Germinal center (tissue), 1 donor: ENCODE results near the gene C17orf67.
"Not testable (repeated sequence)": the region's sequence is repeated elsewhere in the genome, so short reads cannot be mapped to it uniquely, and the experiment has no call there.

Source experiments
- DNase-seq: peaks from one replicate; pipeline ENCODE4 v3.0.0; 2012; ENCODE audit warnings: mixed read lengths, low spot score

Gene C17orf67

DNA sequence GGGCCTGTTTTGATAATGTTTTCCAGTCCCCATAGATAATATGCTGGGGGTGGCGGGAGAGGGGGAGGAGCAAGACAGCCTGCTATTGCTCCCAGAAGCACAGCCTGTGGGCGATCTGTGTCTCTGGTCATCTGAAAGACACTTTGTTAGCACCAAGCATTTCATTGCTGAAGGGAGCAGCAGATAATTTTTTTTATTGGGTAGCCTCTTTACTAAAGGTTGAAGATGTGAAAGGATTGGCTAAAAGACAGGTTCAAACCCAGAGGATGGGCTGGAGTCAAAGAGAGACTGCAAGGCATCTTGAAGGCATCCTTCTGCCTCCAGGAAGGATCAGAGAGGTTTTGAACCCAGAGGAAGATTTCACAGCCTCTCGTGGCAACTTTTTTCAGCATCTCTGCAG lies 60.6 kb downstream of the C17orf67 start:
- no peak for DNase-seq

DNA sequence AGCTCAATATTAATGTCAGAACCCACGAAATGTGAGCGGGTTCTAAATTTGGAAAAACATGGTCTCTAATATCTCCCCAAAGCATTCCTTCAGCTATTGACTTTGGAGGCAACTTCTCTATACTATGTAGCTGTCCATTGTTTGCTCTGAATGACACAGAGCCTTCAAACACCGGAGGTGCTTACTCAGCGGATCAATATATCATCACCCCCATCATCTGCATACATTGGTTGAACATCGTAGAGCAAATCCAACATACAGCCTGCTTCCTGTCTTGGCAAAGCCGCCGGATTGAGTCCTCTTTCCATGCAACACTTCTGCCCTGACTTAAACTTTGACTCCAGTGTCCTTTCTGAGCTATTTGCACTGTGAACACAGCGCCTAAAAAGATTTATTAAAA lies 61.3 kb downstream of the C17orf67 start:
- DNase-seq, result no peak

DNA sequence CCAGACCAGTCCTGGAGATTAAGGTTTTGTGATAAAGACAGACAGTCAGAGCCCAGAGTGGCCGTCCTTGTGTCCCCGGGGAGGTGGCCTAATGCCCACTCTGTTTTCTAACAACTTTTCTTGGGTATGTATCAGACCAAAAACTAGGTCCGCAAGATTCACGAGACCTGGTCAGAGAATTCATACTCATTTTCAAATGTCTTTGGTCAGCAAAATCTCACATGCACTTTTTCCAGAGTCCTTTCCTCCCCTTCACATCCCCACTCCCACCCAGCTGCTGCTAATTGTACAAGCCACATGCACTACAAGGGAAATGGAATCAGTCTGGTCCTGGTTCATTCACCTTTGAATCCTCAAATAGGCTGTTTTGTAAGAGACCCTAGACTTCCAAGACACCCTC lies 61.7 kb downstream of the C17orf67 start:
- DNase-seq, result no peak

DNA sequence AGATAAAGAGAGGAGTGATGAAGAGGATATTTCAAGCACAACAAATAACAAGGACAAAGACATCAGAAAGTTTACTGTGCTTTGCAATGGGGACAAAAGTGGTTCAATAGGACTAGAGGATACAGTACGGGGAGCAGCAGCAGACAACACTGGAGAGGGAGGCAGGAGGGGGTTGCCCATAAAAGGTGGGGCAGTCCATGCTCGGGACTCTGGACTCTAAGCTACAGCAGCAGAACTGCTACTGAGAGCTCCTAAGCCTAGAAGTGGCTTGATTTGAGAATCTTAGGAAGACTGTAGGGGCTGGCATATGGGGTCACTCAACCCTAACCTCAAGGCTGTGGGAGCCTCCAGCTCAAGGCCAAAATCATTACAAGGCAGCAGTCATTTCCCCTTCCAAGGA lies 62.2 kb downstream of the C17orf67 start:
- DNase-seq, result no peak

DNA sequence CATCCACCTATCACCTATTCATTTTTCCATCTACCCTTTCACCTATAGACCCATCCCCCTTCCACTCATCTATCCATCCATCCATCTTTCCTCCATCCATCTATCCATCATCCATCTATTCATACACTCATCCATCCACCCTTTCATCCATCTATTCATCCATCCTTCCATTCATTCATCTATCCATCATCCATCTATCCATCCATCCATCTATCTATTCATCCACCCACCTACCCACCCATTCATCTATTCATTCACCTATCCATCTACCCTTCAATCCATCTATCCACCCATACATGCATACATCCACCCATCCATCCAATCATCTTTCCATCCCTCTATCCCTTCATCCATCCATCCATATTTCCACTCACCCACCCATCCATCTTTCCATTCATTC lies 63.3 kb downstream of the C17orf67 start:
- no peak for DNase-seq

DNA sequence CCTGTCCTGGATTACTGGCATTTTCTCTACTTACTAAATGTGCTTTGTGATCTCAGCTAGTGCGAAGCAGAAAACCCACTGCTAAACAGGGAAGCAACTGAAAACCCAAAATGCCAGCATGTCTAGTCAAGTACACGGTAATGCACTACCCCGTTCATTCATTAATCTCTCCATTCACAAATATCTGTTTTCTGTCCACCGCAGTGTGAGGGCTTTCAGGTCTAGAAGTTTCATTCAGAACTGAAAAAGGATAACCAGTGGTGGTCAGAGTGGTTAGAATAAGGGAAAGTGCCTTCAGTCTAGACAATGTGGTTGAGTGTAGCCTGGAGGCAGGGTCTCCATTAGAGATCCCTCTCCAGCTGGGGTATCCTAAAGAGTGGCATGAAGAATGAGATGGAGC lies 68.3 kb downstream of the C17orf67 start:
- no peak for DNase-seq

DNA sequence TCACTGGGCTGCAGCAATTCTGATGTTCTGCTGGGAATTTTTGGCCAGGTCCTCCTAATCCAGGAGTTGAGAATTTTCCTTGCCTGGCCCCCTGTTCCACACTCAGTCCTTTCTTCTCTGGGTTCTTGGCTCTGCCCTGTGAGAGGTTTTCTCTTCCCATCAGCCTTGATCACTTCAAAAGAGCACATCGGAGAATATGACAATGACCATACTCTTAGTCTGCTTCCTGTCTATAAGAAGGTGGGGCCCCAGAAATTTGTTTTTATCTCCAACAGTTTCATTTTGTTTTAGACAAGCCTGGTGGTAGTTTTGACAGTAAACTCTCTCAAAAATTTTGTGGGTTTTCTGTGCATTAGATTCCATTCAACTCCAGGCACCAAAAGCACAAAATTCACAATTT lies 70.7 kb downstream of the C17orf67 start:
- DNase-seq, result no peak

DNA sequence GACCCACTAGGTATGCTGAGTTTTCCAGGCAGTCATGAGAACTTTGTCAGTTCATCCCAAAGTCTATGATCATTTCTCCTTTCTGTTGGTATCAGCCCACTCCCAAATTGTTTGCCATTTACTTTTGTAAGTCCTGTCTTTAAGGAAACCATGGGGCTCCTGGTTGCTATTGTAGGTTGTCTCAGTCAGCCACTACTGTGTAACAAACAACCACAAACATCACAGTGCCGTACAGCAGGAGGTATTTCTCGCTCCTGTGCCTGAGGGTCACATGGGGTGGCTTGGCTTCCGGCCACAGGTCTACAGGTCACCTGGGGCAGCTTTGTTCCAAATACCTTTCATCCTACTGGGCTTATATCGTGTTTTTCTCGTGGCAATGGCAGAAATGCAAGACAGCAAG lies 71.6 kb downstream of the C17orf67 start:
- no peak for DNase-seq

DNA sequence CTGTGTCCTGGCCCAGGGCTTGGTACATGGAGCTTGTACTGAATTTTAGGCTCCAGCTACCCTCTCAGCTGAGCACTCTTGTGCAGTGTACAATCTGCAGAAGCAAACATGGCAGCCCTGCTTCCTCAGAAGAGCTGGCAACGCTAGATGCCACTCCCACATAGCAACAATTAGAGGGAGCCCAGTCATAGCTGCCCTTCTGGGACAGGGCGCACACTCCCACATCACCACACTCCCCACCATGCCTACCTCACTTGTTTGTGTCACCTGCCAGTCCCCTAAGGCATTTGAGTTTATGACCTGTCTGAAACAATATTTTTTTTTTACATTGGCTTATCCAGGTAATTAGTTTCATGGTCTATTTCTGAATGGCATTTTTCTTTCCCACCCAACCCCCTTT lies 72.3 kb downstream of the C17orf67 start:
- DNase-seq, result no peak

DNA sequence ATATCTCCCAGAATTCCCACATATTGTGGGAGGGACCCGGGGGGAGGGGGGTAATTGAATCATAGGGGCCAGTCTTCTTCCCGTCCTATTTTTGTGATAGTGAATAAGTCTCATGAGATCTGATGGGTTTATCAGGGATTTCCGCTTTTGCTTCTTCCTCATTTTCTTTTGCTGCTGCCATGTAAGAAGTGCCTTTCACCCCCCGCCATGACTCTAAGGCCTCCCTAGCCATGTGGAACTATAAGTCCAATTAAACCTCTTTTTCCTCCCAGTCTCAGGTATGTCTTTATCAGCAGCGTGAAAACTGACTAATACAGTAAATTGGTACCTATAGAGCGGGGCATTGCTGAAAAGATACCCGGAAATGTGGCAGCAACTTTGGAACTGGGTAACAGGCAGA lies 76.1 kb downstream of the C17orf67 start:
- not testable (repeated sequence) for DNase-seq

DNA sequence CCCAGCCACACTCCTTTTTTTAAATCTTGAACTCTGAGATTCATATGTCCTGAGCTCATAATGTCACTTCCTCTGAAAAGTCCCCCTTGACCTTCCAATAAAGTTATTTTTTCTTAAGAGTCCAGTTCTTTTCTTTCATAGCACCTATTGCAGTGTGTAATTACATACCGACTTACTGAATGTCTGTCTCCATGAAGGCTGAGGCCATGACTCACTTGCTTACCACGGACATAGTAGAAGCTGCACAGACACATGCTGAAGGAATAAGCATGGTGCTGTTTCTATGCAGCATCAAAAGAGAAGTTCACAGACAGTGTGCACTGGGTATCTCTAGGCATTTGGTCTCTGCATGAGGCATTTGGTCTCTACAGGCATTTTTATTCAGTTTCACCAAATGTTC lies 77.2 kb downstream of the C17orf67 start:
- DNase-seq, result no peak

DNA sequence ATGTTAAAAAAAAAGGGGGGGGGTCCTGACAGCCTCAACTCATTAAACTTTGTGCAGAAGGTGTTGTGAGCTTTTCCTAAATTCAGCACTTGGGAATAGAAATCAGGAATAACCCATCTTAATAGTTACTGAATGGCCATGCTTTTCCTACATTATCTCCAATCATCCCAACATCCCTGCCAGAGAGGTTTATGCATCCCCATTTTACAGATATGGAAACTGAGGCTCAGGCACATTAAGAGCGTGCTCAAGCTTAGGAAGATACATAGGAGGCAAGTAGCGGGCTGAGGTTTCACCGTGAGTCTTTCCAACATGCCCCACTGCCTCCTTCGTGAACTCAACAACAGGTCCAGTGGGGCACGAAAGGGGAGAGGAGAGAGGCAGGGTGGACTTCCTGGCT lies 78.4 kb downstream of the C17orf67 start:
- no peak for DNase-seq

DNA sequence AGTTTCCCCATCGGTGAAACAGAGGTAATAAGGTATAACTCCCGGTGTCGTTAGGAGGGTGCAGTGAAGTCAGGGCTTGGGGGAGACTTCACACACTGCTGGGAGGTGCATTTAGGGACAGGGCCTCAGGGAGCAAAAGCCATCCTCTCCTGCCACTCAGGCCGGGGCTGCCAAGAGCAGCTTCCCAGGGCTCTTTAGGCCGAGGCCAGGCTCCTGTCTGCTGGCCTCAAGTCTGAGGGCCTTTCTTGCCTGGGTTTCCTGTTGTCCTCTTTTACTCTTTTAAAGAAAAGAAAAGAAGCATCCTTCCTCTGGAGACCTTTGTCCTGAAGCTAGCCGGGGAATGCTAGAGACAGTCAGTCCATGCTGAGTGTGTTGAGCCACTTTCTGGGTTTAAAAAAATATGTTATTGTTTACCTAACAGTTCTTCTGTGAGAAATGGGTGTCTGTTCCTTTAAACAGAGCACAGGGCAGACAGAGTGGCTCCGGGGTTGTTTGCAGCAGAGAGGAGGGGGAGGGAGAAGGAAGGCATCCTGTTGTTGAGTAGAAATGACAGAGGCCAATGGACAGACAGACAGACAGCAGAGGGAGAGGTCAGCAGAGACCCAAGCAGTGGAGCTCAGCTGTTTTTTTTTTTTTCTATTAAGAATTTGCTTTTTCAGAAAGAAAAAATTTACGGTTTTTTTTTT lies 79.1 kb downstream of the C17orf67 start:
- DNase-seq, result no peak

DNA sequence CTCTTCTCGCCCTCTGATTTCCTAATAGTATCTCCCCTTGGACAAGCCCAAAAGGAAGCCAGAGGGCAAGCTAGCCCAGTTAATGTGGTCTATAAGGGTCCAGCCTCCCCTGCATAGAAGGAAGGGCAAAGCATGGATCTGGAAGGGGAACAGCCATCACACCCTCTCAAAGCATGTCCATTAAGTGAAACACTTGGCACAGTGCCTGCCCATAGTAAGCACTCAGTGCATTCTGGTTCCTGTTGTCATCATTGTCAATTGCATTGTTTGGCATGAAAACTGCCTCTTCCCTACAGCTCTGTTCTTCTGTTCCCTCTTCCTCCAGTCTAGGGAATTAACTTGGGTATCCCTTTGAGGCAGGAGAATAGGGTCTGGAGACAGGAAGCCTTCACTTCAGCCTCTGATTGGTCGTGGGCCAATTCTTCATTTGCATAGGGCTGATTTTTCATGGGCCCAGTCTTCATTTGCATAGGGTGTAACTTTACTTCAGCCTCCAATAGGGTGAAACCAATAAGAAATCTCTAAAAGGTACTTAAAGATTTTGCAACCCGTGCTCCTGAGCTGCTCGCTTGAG lies 81.4 kb downstream of the C17orf67 start:
- DNase-seq, result no peak

DNA sequence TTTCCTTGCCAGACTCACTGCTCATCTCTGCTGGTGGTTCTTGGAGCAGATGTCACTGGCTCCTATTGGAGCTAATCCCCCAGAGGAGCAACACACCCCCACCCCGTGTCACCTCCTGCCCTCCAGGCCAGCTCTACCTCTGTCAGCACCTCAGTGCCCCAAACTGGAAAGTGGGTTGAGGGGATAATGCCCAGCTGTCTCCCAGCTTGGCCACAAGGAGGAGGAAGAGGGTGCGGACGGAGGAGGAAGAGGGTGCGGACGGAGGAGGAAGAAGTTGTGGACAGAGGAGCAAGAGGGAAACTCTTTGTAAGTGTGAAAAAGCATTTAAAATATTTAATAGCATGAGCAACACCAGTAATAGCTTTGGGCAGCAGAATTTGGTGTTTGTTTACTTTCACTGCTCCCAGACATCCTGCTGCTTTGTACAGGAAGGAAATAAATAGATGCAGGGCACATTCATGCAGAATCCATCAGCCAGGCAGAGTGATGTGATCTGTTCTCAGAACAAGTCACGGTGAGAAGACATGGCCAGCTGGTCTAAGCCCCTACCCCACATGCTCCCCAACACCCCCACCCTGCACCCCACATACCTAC lies 82.5 kb downstream of the C17orf67 start:
- DNase-seq, result no peak

DNA sequence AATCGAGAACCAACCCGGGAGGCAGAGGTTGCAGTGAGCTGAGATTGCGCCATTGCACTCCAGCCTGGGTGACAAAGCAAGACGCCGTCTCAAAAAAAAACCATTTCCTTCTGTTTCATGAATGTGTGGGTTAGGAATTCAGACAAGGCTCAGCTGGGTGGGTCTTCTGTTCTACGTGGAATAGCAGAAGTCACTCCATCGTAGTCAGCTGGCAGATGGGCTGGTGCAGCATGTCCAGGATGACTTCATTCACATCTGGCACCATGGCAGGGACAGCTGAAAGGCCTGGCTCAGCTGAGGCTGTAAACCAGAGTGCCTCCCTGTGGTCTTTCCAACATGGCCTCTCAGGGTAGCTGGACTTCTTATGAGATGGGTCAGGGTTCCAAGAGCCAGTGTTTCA lies 89.0 kb downstream of the C17orf67 start:
- no peak for DNase-seq

DNA sequence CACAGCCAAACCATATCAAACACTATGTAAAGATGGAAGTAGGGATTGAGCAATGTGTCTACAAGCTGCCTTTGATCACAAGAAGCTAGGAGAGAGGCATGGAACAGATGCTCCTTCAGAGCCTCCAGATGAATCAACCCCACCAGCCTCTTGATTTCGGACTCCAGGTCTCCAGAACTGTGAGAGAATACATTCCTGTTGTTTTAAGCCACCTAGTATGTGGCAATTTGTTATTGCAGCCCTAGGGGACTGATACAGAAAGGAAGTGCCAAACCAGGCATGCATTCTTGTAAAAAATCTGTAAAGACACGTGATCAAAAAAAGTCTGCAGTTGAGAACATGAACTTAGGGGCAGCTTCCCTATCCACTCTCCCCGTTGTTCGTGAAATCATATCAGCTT lies 91.1 kb downstream of the C17orf67 start:
- DNase-seq, result no peak
